ENCODE measurements around the gene MISP3.

- no peak for TF ChIP-seq CTCF (IDR thresholded peaks at IDR 0.05; ENCODE audit: low read length)
- no peak for TF ChIP-seq EZH2 (IDR thresholded peaks at IDR 0.05; ENCODE audit: borderline replicate concordance, low read length)
These were observed 29.6 kb downstream of the MISP3 start for GRCh38 chr19:14102102-14102696.

Data from OCI-LY1 (cell line).